Activated T-cell treated with anti-CD3 and anti-CD28 coated beads, Interleukin-2, amount 50 U/mL, for 4 hours (primary cell): ENCODE results near the gene DEPDC5. TPM values are rescaled to one million over a fixed set of nuclear protein-coding genes. Genes with fewer than 3 reads are reported as not detected.

Source experiments
- ATAC-seq, 2 donors: fragments of 200-7000 bp; cut with Tn5 transposase; one replicate each; pipeline ENCODE4 v1.10.0; 2021
- DNase-seq: peaks from one replicate; pipeline ENCODE4 v3.0.0-alpha.2; 2020
- H3K27me3 Mint-ChIP-seq: one replicate; pipeline ENCODE4 v1.8.0; 2021; ENCODE audit warnings: low read depth, mixed read lengths
- H3K36me3 Mint-ChIP-seq: one replicate; pipeline ENCODE4 v1.8.0; 2022; ENCODE audit warnings: mixed read lengths; ENCODE audit not compliant: insufficient read depth
- H3K4me1 Mint-ChIP-seq: one replicate; pipeline ENCODE4 v1.8.0; 2021; ENCODE audit warnings: low read depth, mixed read lengths
- H3K4me3 Mint-ChIP-seq: one replicate; pipeline ENCODE4 v1.8.0; 2021; ENCODE audit warnings: mild to moderate bottlenecking, moderate library complexity, mixed read lengths
- H3K9me3 Mint-ChIP-seq: one replicate; pipeline ENCODE4 v1.8.0; 2021; ENCODE audit warnings: mixed read lengths
- total RNA-seq, 3 donors: library from RNA; stranded (reverse); gene quantifications; one replicate each; pipeline ENCODE4 v1.2.1, GENCODE V29; 2021

Gene DEPDC5
- total RNA-seq, 3 donors from 2014 or later = 26.2 to 27.4 (median 27.0) TPM

GRCh38 chr22:31948002-31948401 lies 194.2 kb downstream of the DEPDC5 start:
- peaks cover 38% of the 10 kb centered on the region for H3K4me1 Mint-ChIP-seq

DNA sequence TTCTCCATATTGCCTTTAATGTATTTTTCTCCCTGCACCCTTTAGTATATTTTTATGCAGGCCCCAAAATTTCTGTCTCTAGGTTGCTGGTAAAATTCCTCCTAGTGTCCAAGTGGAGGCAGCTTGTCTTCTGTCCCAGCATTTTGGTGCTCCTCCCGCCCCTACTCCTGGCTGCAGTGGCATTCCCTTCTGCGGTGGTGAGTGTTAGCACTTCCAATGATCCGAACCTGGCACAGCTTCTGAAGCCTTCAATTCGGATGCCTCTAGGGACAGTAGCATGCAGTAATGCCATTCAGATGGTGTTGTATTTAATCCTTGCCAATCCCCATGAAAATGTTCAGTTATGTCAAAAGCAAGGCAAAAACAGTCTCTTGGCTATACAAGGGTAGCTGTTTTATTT lies 196.4 kb downstream of the DEPDC5 start:
- Mint-ChIP-seq H3K9me3 (no peaks in the 10 kb centered on the region), H3K36me3 (peaks cover 9% of the 10 kb centered on the region), H3K27me3 (no peaks in the 10 kb centered on the region), H3K4me1 (peaks cover 54% of the 10 kb centered on the region), H3K4me3 (no peak overlapping the region)
- no peak for DNase-seq
- no peak for ATAC-seq

More at GRCh38 chr22:31948002-31948401, 194.2 kb downstream of the DEPDC5 start:
- Mint-ChIP-seq H3K9me3 (no peaks in the 10 kb centered on the region), H3K4me3 (no peak overlapping the region), H3K36me3 (peaks cover 7% of the 10 kb centered on the region), H3K27me3 (no peaks in the 10 kb centered on the region)
- DNase-seq (no peak), ATAC-seq (no peak)

DNA sequence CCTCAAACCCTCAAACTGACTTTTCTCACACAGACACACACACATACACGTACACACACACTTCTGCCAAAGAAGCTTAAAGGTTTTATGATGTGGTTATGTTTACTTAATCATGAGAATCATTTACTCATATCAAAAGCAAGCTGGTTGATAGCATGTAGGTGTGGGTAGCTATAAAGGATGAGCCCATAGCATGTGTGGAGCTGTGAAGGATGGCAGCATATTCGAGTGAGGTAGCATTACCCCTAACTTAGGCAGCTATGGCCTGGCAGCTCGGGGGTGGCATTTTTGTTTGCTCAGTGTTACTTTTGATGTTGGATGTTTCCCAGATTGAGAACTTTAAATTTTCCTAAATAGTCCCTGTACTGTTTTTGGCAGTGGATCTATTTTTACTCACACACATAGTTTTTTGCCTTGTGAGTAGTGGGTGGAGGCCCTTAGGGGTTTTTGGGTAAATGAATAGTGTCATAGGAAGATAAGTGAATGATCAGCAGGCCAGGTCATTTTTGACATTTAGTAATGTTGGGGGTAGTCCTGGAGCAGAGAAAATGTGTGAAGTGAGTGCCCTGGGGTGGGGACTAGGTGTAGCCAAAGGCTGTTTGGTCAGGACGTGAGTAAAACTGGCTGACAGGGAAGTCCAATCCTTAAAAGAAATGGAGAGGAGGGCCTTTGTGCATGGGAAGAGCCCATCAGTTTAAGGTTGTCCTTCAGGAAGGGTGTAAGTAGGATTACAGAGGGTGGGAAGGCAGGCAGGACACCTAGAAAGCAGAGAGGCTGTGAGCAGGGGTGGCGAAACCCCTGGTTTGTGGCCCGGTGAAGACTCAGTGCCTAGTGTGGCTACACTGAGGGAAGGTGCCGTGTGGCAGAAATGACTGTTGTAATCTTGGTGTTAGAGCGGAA lies 197.6 kb downstream of the DEPDC5 start:
- ATAC-seq (peak; percentile 69 to 88), DNase-seq (no peak)
- Mint-ChIP-seq H3K27me3 (no peaks in the 10 kb centered on the region), H3K9me3 (no peaks in the 10 kb centered on the region), H3K36me3 (peaks cover 14% of the 10 kb centered on the region), H3K4me1 (peaks cover 64% of the 10 kb centered on the region), H3K4me3 (peak overlapping the region; percentile 51)

GRCh38 chr22:31952094-31952401 lies 198.2 kb downstream of the DEPDC5 start:
- Mint-ChIP-seq H3K36me3 (peaks cover 17% of the 10 kb centered on the region), H3K4me3 (peak overlapping the region; percentile 9)
- ATAC-seq = no peak

GRCh38 chr22:31952472-31952871 lies 198.7 kb downstream of the DEPDC5 start:
- DNase-seq (no peak), ATAC-seq (no peak)
- Mint-ChIP-seq H3K27me3 (no peaks in the 10 kb centered on the region), H3K9me3 (no peaks in the 10 kb centered on the region), H3K4me1 (peaks cover 66% of the 10 kb centered on the region), H3K36me3 (peaks cover 20% of the 10 kb centered on the region), H3K4me3 (peak overlapping the region; percentile 9)

More at GRCh38 chr22:31952094-31952401, 198.2 kb downstream of the DEPDC5 start:
- Mint-ChIP-seq H3K4me1 (peaks cover 67% of the 10 kb centered on the region), H3K9me3 (no peaks in the 10 kb centered on the region), H3K27me3 (no peaks in the 10 kb centered on the region)
- no peak for DNase-seq

GRCh38 chr22:31953261-31953660 lies 199.4 kb downstream of the DEPDC5 start:
- no peak overlapping the region for H3K4me3 Mint-ChIP-seq
- DNase-seq (no peak), ATAC-seq (no peak)
- H3K9me3 Mint-ChIP-seq = no peaks in the 10 kb centered on the region
- peaks cover 20% of the 10 kb centered on the region for H3K36me3 Mint-ChIP-seq
- H3K27me3 Mint-ChIP-seq = no peaks in the 10 kb centered on the region
- H3K4me1 Mint-ChIP-seq = peaks cover 70% of the 10 kb centered on the region

- DNase-seq (no peak), ATAC-seq (no peak)
- no peaks in the 10 kb centered on the region for H3K27me3 Mint-ChIP-seq
- H3K4me3 Mint-ChIP-seq = no peak overlapping the region
- H3K36me3 Mint-ChIP-seq = peaks cover 27% of the 10 kb centered on the region
- H3K4me1 Mint-ChIP-seq = peaks cover 79% of the 10 kb centered on the region
- no peaks in the 10 kb centered on the region for H3K9me3 Mint-ChIP-seq
Observed at GRCh38 chr22:31954535-31955523, 201.0 kb downstream of the DEPDC5 start.

- Mint-ChIP-seq H3K4me1 (peaks cover 71% of the 10 kb centered on the region), H3K4me3 (peak overlapping the region; percentile 2), H3K27me3 (no peaks in the 10 kb centered on the region), H3K36me3 (peaks cover 24% of the 10 kb centered on the region), H3K9me3 (no peaks in the 10 kb centered on the region)
- DNase-seq = peak; percentile 20
- no peak for ATAC-seq
Observed at GRCh38 chr22:31956360-31956759, 202.5 kb downstream of the DEPDC5 start.

Other genes with a start within 250 kb of the DEPDC5 start
- gene PISD, start 91.8 kb upstream of the DEPDC5 start, total RNA-seq = 100 to 1,000 TPM in 1 of 3 donors, 10 to 100 TPM in 2; 80.0 to 101 (median 81.2) TPM
- gene PRR14L, start 3.9 kb upstream of the DEPDC5 start, total RNA-seq = 10 to 100 TPM; 39.5 to 46.5 (median 42.1) TPM
- gene YWHAH, start 190.5 kb downstream of the DEPDC5 start, total RNA-seq = 10 to 100 TPM; 63.0 to 88.6 (median 78.1) TPM